ENCODE data around the gene NRIP1.

DNA sequence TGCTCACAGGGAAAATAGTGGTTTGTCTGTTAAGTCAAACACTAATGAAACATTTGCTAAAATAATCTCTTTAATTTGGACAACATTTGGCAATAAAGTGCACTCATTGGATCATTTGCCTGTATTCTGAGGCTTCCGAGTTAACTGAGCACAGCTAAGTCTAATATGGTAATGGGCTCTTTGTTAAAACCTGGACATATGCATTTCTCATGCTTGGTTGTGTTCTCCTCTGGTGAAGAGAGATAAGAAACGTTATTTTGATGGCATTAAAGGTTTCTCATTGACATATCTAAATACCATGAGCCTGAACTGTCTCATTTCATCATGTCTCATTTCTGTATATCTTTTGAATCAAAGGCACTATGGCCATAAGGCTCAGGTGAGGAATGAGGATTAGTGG lies 13.4 kb upstream of the NRIP1 start:
- TF ChIP-seq CTCF (IDR thresholded peaks at IDR 0.05; ENCODE audit: poor library complexity, severe bottlenecking) (no peak), REST (IDR thresholded peaks at IDR 0.05; ENCODE audit: borderline replicate concordance) (no peak)

All from neural cell (in vitro differentiated cells).